Measurements from ENCODE around the gene USP22. TPM values are rescaled to one million over a fixed set of nuclear protein-coding genes. Genes with fewer than 3 reads are reported as not detected.

Gene USP22
- total and polyA plus RNA-seq, 2 donors (not counting 3 experiments of a cell fraction or from before 2014, with no cell fraction given), result 204 to 260 TPM

GRCh38 chr17:21061971-21062526, 19.2 kb upstream of the USP22 start:
- H3K9ac ChIP-seq (replicated peaks; ENCODE audit: extremely low read depth, insufficient read depth, low read length), result no peak overlapping the region
- no peak for TF ChIP-seq CTCF (IDR thresholded peaks at IDR 0.05; ENCODE audit: extremely low read depth in 1 of 2, insufficient read depth in 1 of 2, low read depth in 1 of 2, low read length in 2 of 2)
- no peak for TF ChIP-seq JUN (IDR thresholded peaks at IDR 0.05; ENCODE audit: borderline replicate concordance, insufficient read depth, insufficient read length, low read depth)
- no peak for TF ChIP-seq EZH2 (IDR thresholded peaks at IDR 0.05; ENCODE audit: borderline replicate concordance, low read depth, low read length, severe bottlenecking)
- no peak for TF ChIP-seq FOS (IDR thresholded peaks at IDR 0.05; ENCODE audit: borderline replicate concordance, insufficient read depth, low read length)
- no peak for TF ChIP-seq MYC (IDR thresholded peaks at IDR 0.05; ENCODE audit: low read depth, low read length)
- TF ChIP-seq GATA2 (IDR thresholded peaks at IDR 0.05; ENCODE audit: insufficient read depth, insufficient read length, low read depth, low read length), result no peak
- TF ChIP-seq MAX (IDR thresholded peaks at IDR 0.05; ENCODE audit: insufficient read depth, insufficient read length), result no peak
- no peak for TF ChIP-seq POLR2AphosphoS5 (IDR thresholded peaks at IDR 0.05; ENCODE audit: insufficient read depth, low read depth, low read length)
- TF ChIP-seq POLR2A (IDR thresholded peaks at IDR 0.05; ENCODE audit: low read depth, low read length), result no peak
- no peaks in the 10 kb centered on the region for H3K9me3 ChIP-seq (replicated peaks; ENCODE audit: control insufficient read depth, insufficient read depth, low read length)
- H2AFZ ChIP-seq (ENCODE audit: low read depth, low read length), result no peak overlapping the region
- no peaks in the 10 kb centered on the region for H3K36me3 ChIP-seq (ENCODE audit: control insufficient read depth in 2 of 2, extremely low read depth in 1 of 2, insufficient read depth in 2 of 2, low read length in 2 of 2)
- DNase-seq (ENCODE audit: low read depth, low spot score) (no peak), FAIRE-seq (no peak)
- no TSS peak for BruUV-seq (replicated peaks)
- ChIA-PET POLR2A (no interaction called here), CTCF (no interaction called here)
- no peaks in the 10 kb centered on the region for H3K4me1 ChIP-seq (ENCODE audit: control insufficient read depth, extremely low read depth, insufficient read depth, low read length)
- intact Hi-C loops (cut with micrococcal nuclease) (no loop called here), dilution Hi-C loops (cut with MboI; ENCODE audit: extremely low pct_ligation_motif_present, low sequenced_read_pairs) (no loop called here)
- no peaks in the 10 kb centered on the region for H3K27me3 ChIP-seq (ENCODE audit: control insufficient read depth in 2 of 2, insufficient read depth in 2 of 2, low read length in 2 of 2)
- H3K9me1 ChIP-seq (replicated peaks; ENCODE audit: control insufficient read depth, extremely low read depth, insufficient read depth, low read length), result no peaks in the 10 kb centered on the region
- no peaks in the 10 kb centered on the region for H4K20me1 ChIP-seq (replicated peaks; ENCODE audit: control insufficient read depth, extremely low read depth, insufficient read depth, low read length)
- no peak overlapping the region for H3K4me3 ChIP-seq (replicated peaks in 1 of 3; ENCODE audit: insufficient read depth in 1 of 3, low read depth in 1 of 3, low read length in 3 of 3)
- H3K79me2 ChIP-seq (ENCODE audit: control insufficient read depth, insufficient read depth, low read length), result no peaks in the 10 kb centered on the region
- H3K27ac ChIP-seq (ENCODE audit: insufficient read depth, low read depth, low read length), result no peak overlapping the region
- H3K4me2 ChIP-seq (ENCODE audit: insufficient read depth, low read length), result no peak overlapping the region
